PC-9 (cell line): Measurements from ENCODE around the gene RNU4-1.

ENCODE experiments used
- EZH2 ChIP-seq: fragments of 200-600 bp; sonication (generic); IDR thresholded peaks from 2 replicates; pipeline ENCODE4 v1.8.0; 2017; ENCODE audit warnings: antibody characterized with exemption, low read depth
- TF ChIP-seq, protein P1 (sequence below): fragments of 200-600 bp; sonication (generic); conservative IDR thresholded peaks from 2 replicates; pipeline ENCODE4 v1.6.1; 2017; ENCODE audit warnings: mixed run types, antibody characterized with exemption, mild to moderate bottlenecking, moderate library complexity

GRCh38 chr12:120287491-120287890, 5.5 kb downstream of the RNU4-1 start:
- TF ChIP-seq EZH2 = no peak
- TF ChIP-seq, protein P1, sequence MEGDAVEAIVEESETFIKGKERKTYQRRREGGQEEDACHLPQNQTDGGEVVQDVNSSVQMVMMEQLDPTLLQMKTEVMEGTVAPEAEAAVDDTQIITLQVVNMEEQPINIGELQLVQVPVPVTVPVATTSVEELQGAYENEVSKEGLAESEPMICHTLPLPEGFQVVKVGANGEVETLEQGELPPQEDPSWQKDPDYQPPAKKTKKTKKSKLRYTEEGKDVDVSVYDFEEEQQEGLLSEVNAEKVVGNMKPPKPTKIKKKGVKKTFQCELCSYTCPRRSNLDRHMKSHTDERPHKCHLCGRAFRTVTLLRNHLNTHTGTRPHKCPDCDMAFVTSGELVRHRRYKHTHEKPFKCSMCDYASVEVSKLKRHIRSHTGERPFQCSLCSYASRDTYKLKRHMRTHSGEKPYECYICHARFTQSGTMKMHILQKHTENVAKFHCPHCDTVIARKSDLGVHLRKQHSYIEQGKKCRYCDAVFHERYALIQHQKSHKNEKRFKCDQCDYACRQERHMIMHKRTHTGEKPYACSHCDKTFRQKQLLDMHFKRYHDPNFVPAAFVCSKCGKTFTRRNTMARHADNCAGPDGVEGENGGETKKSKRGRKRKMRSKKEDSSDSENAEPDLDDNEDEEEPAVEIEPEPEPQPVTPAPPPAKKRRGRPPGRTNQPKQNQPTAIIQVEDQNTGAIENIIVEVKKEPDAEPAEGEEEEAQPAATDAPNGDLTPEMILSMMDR = no peak
